GM21619 (cell line): ENCODE results near the gene C22orf15.

Source experiments
- ATAC-seq: cut with Tn5 transposase; IDR thresholded peaks from one replicate; pipeline ENCODE4 v1.9.1; 2021; ENCODE audit not compliant: unreplicated experiment

C22orf15 gene

DNA sequence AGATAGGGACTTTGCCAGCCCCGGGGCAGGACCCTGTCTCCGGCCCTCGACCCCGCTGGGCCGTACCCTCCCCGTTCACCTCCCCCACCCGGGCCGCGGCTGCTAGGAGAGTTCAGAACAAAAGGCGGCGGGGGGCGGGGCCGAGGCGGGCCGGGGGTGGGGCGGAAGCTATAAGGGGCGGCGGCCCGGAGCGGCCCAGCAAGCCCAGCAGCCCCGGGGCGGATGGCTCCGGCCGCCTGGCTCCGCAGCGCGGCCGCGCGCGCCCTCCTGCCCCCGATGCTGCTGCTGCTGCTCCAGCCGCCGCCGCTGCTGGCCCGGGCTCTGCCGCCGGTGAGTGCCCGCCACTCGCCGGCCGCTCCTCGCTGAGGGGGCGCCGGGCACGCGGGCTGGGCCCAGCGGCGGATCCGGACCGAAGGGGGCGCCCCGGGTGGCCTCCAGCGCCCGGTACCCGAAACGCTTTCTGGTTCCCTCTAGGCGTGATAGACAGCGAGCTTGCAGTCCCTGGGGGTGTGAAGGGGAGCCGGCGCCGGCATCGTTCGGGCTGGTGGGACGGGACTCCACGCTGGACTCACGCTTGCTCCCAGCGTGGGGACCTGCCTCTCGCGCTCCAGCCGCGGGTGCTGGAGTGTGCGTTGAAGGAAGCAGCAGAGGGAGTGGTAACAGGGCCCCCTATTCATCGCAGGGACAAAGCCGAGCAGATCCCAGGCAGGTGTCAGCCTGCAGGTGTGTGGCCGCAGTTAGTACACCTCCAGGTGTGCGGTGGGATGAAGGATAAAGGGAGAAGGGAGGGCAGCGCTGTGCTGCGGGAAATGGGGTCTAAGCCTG lies 10.1 kb downstream of the C22orf15 start, which contains the start of gene MMP11:
TSS of gene MMP11 (plus strand) at position 201 of the 825 bp plus-strand sequence. CDS start at position 223, 22 bp downstream.
- ATAC-seq, result no peak

DNA sequence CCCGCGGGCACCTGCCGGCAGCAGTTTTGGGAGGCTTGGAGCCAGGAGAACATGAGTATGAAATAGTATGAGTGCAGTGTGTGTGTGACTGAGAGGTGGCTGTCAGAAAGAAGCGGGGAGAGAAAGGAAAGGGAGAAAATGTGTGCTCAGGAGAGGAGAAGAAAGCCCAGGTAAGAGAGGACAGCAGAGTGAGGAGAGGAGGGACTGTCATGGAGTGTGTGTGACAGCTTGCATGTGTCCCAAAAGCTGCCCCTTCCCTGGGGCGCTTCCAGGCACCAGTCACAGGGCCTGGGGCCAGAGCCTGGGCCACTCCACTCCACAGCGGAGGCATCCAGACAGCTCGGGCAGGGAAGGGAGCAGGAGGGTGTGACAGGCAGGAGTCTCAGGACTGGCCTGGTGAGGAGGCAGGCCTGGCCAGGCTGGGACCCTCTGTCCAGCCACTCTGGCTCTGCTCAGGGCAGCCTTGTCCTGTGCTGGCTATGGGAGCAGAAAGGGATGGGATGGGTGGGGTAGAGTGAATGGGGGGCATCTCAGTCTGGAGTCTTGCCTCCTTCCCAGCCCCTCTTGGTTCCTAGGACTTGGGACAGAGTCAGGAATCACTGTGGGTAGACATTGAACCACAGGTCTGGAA lies 10.8 kb downstream of the C22orf15 start:
- no peak for ATAC-seq

DNA sequence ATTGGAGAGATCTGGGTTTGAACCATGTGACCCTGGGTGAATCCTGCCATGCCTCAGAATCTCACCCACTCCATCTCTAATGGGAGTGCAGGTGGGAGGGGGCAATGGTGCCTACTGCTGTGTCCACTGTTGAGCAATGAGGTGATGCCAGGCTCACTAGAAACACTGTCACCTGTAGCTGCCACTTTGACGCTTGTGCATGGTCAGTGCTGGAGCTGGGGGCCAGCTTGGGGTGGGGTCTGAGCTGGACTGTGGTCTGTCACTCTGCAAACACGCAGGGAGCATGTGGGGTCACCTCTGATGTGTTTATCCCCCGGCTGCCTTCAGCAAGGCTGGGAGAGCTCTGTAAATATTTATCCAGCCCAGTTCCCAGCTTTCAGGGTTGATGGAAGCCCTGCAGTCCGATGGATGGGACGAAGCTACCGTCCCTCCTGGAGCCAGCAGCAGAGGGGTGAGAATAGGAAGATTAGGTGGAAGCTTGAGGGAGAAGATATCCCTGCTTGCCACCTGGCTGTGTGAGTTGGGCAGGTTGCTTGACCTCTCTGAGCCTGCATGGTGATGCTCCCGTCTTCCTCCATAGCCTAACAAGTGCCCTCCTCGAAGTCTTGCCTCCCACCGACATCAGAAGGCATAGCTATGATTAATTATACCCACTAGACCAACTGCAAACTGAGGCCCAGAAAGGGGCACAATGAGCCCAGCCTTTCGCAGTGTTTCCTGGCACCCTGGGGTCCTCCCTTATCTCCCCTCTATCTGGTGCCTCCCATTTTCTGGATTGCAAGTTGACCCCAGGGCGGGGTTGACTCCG lies 11.5 kb downstream of the C22orf15 start:
- ATAC-seq, result no peak

DNA sequence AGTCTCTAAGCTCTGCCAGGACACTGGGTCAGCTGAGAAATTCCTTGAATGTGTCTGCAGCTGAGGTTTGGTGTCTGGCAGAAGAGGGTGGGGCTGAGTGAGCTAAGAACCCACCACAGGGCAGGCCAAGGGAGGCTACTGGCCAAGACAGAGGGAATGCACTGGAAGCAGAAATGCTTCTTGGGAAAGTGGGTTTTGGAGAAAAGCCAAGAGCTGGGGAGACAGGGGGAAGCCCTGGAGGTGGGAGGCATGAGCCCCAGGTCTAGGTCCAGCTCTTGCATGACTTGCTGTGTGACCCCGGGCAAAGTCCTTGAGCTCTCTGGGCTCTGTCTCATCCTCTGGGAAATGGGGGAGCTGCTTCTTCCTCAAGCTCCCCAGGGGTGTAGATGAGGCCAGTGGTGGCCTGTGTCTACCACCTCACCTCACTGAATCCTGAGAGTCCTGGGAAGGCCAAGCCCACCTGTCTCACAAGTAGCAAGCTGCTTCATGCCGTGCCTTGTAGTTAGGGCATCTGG lies 12.2 kb downstream of the C22orf15 start:
- ATAC-seq, result no peak

DNA sequence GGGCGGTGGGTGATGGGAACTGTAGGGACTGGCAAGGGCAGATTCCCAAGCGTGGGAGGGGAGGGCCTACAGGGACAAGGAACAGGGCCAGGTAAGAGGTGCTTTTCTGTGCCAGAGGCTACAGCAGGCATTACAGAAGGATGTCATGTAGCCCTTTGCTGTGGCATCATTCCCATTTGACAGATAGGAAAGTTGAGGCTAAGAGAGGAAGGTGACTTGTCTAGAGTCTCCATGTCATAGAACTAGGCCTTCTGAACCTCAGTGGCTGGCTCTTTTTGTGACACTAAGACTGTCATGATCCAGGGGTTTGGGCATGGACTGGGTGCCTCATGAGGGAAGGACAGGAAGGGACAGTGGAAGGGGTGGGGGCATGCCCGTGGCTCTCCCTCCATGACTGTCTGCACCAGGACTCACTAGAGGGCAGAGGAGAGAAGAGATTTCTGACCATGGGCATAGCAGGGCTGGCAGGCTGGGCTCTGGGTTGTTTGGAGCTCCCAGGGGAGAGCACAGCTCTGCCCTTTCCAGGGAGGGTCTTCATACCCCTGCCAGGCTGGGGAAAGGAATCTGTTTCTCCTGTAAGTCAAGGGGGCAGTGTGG lies 13.1 kb downstream of the C22orf15 start:
- ATAC-seq, result no peak

DNA sequence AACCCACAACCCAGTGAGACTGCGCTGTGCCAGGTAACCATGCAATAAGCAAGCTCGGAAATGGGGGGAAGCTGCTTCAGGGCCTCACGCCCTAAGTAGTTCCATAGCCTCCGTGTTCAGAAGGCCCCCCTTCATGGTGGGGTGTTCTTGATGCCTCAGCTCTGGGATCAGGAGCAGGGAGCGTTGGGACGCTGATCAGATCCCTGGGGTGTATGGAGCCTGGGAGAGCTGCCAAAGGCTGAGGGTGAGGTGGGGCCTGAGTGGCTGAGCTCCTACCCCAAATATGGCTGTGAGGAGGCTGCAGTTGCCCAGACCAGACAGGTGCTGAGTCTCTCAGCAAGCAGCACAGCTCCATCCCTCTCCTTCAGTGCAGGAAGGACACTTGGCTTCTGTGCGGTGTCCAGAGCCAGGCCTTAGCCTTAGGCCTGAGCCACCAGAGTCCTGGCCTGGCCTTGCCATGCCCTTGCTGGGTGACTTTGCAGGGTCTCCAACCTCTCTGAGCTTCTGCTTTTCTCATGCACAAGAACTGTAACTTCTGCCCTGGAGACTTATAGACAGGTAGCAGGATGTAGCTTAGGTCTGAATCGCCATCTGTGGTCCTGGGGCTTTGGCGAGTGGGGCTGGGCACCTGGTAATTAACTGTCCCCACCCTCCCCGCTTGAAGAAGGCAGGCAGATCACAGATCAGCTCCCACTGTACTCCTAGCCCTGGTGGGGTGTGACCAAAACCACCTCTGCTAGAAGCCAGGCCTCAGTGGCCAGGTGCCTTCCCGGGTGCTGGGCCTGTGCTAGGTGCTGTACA lies 15.2 kb downstream of the C22orf15 start:
- no peak for ATAC-seq

DNA sequence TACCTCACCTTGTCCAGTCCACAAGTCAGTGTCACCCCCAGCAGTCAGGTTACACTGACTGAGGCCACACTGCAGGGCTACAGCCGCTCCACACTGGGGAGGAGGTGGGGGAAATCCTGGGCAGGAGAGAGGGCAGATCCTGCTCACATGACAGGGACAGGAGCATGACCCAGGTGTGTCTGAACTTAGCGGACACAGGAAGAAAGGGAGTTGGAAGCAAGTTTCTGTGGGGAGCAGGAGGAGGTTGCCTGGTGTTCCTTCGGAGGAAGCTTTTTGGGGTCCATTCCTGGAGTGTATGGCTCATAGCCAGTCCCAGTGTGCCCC lies 15.7 kb downstream of the C22orf15 start:
- ATAC-seq, result no peak

DNA sequence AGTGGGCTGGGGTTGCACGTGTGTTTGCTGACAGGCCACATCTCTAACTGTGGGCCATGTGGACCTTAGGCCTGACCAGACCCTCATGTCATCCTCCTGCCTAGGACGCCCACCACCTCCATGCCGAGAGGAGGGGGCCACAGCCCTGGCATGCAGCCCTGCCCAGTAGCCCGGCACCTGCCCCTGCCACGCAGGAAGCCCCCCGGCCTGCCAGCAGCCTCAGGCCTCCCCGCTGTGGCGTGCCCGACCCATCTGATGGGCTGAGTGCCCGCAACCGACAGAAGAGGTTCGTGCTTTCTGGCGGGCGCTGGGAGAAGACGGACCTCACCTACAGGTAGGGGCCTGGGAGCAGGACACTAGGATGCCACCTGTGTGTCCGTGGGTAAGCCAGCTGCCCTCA lies 16.3 kb downstream of the C22orf15 start:
- no peak for ATAC-seq

DNA sequence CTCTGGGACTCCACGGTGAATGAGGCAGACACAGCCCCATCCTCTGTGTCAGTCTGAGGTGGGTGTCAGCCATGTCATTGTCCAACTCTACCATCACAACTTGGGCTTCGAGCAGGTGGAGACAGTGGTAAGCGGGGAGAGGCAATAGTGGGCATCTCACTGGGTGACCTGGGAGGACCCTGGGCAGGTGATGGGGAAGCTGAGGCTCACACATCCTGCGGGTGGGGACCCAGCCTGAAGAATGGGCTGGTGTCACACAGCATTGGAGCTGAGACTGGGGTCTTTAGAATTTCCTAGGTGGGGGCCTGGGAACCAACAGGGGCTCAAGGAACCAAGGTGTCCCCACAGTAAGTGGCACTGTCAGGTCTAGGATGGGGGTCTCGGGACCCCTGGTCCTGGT lies 16.9 kb downstream of the C22orf15 start:
- no peak for ATAC-seq

DNA sequence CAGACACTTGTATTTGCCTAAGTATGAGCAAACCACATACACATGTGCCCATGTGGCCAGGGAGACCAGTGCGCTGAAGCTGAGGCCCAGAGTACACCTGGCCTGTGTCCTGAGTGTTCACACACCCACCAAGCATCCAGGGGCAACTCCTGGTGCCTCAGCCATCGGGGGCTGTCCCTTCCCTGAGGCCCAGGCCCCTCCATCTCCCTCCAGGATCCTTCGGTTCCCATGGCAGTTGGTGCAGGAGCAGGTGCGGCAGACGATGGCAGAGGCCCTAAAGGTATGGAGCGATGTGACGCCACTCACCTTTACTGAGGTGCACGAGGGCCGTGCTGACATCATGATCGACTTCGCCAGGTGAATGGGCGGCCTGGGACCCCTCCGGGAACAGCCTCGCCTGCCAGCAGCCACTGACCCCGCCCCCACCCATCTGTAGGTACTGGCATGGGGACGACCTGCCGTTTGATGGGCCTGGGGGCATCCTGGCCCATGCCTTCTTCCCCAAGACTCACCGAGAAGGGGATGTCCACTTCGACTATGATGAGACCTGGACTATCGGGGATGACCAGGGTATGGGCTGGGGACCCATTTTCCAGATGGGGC lies 17.5 kb downstream of the C22orf15 start:
- no peak for ATAC-seq

DNA sequence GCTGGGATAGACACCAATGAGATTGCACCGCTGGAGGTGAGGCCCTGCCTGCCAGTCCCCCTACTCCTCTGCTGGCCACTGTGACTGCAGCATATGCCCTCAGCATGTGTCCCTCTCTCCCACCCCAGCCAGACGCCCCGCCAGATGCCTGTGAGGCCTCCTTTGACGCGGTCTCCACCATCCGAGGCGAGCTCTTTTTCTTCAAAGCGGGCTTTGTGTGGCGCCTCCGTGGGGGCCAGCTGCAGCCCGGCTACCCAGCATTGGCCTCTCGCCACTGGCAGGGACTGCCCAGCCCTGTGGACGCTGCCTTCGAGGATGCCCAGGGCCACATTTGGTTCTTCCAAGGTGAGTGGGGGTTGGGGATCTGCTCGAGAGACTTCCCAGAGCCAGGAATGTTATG lies 18.3 kb downstream of the C22orf15 start:
- ATAC-seq, result no peak

DNA sequence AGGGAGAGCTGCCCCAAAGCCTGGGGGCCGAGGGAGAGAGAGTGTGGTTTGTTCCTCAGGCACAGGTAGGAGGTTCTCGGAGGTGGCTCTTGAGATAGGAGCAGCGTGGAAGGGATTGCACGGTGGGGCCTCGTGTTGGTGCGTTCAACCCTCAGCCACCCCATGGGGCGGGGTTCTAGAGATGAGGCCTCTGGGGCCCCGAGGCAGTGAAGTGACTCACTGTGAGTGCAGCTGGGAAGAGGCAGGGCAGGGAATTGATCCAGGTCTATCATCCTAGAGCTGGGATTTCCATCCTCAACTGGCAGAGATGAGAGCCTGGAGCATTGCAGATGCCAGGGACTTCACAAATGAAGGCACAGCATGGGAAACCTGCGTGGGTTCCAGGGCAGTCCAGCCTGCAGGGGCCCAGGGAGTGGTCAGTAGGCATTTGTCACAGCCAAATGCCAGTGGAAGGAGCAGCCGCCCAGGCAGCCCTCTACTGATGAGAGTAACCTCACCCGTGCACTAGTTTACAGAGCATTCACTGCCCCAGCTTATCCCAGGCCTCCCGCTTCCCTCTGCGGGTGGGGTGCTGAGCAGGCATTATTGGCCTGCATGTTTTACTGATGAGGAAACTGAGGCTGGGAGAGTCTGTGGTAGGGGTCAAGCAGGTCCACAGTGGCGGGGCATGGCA lies 18.9 kb downstream of the C22orf15 start:
- ATAC-seq, result no peak

DNA sequence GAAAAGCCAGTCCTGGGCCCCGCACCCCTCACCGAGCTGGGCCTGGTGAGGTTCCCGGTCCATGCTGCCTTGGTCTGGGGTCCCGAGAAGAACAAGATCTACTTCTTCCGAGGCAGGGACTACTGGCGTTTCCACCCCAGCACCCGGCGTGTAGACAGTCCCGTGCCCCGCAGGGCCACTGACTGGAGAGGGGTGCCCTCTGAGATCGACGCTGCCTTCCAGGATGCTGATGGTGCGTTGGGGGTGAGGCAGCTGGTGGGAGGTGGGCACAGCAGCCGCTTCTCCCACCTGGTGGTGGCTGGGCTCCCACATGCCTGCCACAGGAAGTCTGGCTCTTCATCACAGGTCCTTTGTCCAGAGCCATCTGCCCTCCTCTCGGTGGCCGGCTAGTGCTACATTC lies 19.5 kb downstream of the C22orf15 start:
- no peak for ATAC-seq

DNA sequence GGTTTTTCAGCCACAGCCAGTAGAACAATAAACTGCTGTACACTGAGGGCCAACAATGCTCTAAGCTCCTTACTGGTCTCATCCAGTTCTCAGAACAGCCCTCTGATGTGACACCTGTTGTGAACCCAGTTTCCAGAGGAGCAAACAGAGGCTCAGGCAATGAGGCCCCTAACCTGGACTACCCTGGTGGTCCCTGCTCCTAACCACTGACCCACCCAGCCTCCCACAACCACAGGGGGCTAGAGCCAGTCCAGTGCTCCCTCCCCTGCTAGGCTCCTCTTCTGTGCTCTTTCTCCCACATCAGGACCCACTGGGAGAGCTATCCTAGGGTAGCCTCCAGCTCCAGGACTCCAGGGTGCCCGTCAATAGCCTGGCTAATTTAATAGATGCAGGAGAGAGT lies 19.9 kb downstream of the C22orf15 start:
- ATAC-seq, result no peak

DNA sequence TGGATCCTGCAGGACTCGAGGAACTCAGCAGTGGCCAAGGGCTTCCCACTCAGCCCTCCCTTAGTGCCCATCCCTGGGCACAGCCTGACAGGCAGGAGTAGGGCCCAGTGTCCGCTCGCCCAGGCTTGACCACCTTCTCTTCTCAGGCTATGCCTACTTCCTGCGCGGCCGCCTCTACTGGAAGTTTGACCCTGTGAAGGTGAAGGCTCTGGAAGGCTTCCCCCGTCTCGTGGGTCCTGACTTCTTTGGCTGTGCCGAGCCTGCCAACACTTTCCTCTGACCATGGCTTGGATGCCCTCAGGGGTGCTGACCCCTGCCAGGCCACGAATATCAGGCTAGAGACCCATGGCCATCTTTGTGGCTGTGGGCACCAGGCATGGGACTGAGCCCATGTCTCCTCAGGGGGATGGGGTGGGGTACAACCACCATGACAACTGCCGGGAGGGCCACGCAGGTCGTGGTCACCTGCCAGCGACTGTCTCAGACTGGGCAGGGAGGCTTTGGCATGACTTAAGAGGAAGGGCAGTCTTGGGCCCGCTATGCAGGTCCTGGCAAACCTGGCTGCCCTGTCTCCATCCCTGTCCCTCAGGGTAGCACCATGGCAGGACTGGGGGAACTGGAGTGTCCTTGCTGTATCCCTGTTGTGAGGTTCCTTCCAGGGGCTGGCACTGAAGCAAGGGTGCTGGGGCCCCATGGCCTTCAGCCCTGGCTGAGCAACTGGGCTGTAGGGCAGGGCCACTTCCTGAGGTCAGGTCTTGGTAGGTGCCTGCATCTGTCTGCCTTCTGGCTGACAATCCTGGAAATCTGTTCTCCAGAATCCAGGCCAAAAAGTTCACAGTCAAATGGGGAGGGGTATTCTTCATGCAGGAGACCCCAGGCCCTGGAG lies 20.7 kb downstream of the C22orf15 start:
- ATAC-seq, result no peak

DNA sequence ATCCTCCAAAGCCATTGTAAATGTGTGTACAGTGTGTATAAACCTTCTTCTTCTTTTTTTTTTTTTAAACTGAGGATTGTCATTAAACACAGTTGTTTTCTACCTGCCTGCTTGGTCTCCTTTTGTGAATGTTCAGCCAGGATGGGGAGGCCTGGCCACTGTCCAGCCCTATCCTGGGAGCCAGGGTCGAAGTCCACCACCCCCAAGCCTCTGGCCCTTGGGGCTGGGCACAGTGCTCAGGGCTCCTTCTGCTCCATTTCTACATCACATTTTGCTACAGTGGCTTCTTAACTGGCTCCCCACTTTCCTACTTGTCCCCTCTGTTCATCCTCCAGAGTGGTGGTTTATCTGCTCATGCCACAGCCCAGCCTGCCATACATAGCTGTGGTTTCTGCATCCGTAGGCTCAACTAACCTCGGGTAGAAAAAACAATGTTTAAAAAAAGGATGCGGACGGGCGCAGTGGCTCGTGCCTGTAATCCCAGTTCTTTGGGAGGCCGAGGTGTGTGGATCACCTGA lies 21.5 kb downstream of the C22orf15 start:
- ATAC-seq, result no peak

DNA sequence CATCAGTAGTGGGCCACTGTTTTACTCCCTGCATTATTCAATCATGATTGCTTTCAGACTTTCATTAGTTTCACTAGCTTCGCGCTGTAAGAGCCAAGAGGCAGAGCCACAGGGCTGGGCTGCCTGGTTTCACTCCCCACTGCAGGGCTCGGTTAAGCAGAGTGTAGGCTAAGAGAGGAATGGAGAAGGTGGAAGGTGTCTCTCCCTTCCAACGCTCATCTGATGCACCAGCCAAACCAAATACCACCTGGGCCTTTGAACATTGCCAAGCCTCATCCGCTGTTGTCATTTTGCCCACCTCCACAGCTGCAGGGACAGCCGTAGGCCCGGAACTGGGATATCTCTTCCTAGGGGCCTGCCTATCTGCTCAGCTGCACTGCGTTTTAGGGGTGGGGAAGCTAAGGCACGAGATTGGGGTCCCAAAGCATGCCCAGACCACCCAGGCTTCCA lies 23.5 kb downstream of the C22orf15 start:
- ATAC-seq, result no peak
